OCI-M2 (cell line): ENCODE data around the gene ID1.
"Not testable (repeated sequence)": the region's sequence is repeated elsewhere in the genome, so short reads cannot be mapped to it uniquely, and the experiment has no call there.

ENCODE experiments used
- DNase-seq: peaks from one replicate; lab custom pipeline; 2025; ENCODE audit not compliant: unreplicated experiment; lab: John Stamatoyannopoulos, UW

ID1 gene

GRCh38 chr20:31632548-31633338 is 27.7 kb downstream of the ID1 start:
- DNase-seq: no peak

DNA sequence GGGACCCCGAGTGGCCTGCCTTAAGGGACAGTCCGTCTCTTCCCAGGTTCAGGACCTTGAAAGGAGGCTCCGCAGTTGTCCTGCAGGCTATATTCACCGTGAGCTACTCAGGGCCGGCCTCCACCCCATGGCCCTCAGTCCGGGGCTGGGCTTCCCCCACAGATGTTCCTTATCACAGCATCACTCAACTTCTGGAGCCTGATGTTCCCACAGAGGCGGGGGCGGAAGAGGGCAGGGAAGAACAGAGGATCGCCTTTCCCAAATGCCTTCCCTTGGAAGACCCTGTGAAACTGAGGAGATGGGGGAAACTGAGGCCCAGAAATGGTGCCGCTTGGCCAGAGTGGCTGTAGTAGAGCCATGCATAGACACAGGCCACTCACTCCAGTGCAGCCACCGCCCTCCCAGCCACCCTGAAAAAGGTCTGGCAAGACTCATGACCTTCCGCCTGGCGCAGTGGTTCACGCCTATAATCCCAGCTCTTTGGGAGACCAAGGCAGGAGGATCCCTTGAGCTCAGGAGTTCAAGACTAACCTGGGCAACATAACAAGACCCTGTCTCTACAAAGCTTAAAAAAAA is 28.3 kb downstream of the ID1 start:
- no peak for DNase-seq

- DNase-seq: no peak
Observed at GRCh38 chr20:31637660-31638059, 32.6 kb downstream of the ID1 start, which contains the start of gene COX4I2. Gene COX4I2, plus strand, starts transcription at chr20:31637912. Its CDS starts 1,106 bp downstream, at chr20:31639018.

GRCh38 chr20:31638317-31638716 is 33.2 kb downstream of the ID1 start:
- no peak for DNase-seq

DNA sequence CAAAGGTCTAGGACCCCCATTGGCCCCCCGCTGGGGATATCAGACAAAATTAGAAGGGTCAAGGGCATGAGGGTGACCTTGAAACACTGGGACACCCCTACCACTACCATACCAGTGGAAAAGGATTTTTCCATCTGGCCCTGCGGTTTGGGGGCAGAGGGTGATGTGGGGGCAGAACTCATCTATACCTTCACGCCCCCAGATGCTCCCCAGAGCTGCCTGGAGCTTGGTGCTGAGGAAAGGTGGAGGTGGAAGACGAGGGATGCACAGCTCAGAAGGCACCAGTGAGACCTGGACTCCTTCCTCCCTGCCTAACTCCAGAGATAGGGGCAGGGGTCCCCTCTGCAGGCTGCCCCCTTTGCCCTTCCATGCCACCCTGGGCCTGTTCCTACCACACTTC is 33.7 kb downstream of the ID1 start:
- no peak for DNase-seq

DNA sequence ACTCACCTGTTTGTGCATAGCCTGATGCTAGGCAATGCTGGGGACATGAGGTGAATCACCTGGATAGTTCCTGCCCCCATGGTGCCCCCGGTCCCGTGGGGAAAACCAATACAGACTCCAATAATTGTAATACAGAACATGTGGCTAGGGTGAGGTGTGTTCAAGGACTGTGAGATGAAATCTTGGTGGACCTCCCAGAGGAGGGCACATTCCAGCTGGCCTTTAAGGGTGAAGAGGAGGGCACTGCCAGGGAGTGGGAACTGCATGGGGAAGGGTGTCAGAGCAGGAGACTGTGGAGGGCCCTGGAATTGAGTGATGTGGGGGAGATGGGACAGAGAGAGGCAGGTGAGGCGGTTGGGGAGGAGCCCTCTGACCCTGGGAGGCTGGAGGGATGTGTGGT is 35.2 kb downstream of the ID1 start:
- no peak for DNase-seq

GRCh38 chr20:31641391-31641790 is 36.3 kb downstream of the ID1 start:
- no peak for DNase-seq

GRCh38 chr20:31642837-31643236 is 37.7 kb downstream of the ID1 start:
- DNase-seq: no peak

- no peak for DNase-seq
Observed at GRCh38 chr20:31643522-31643921, 38.4 kb downstream of the ID1 start.

- no peak for DNase-seq
Observed at GRCh38 chr20:31644701-31645100, 39.6 kb downstream of the ID1 start.

GRCh38 chr20:31648104-31648503 is 43.0 kb downstream of the ID1 start:
- DNase-seq: not testable (repeated sequence)

- no peak for DNase-seq
Observed at GRCh38 chr20:31652917-31653396, 47.9 kb downstream of the ID1 start.

DNA sequence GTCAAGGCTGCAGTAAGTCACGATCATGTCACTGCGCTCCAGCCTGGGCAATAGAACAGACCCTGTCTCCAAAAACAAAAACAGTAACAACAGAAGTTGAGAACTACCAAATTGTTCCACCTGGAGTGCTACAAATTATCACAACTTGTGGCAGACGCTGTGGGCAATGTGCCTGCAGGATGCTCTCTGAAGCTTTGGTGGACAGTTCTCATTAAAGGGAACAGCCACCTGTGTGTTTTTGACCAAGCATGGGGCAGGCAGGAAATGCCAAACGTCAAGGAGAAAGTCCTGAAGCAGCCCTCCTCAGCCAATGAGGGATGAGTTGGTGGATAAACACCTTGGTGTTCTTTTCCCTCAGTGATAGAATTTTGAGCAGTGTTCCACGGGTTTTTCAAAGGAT is 48.5 kb downstream of the ID1 start:
- no peak for DNase-seq

DNA sequence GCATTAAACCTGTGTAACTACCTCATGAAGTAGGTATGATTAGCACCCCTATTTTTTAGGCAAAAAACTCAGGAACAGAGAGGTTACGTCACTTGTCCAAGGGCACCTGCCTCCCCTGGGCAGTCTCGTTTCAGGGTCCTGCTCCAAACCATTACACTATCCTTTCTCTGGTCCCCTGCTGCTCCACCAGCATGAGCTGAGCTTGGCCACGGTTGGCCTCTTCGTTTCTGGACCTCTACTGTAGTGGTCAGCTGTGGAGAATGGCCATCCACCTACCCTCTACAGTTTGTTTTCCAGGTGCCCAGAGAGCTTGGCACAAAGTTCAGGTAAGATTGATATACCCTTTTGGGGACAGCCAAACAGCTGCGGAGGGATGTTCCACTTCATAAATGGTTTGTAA is 49.4 kb downstream of the ID1 start:
- no peak for DNase-seq
